HEK293T (cell line): Measurements from ENCODE around the gene SEL1L3.

Source experiments
- BHLHE40 ChIP-seq: fragments of 450-650 bp; IDR thresholded peaks from 2 replicates; pipeline ENCODE4 v1.6.1; 2016; ENCODE audit warnings: mild to moderate bottlenecking, moderate library complexity, borderline replicate concordance
- FOXA1 ChIP-seq: fragments of 450-650 bp; IDR thresholded peaks from 2 replicates; pipeline ENCODE4 v1.6.1; 2016; ENCODE audit warnings: mild to moderate bottlenecking
- FOXM1 ChIP-seq: fragments of 450-650 bp; IDR thresholded peaks from 2 replicates; pipeline ENCODE4 v1.6.1; 2017; ENCODE audit warnings: mild to moderate bottlenecking, borderline replicate concordance
- HDGF ChIP-seq: fragments of 450-650 bp; IDR thresholded peaks from 2 replicates; pipeline ENCODE4 v1.6.1; 2017; ENCODE audit warnings: antibody characterized with exemption, borderline replicate concordance
- NFRKB ChIP-seq: fragments of 450-650 bp; IDR thresholded peaks from 2 replicates; pipeline ENCODE4 v1.6.1; 2016; ENCODE audit warnings: mild to moderate bottlenecking, moderate library complexity
- PKNOX1 ChIP-seq: fragments of 450-650 bp; IDR thresholded peaks from 2 replicates; pipeline ENCODE4 v1.6.1; 2016
- SUZ12 ChIP-seq: fragments of 450-650 bp; IDR thresholded peaks from 2 replicates; pipeline ENCODE4 v1.6.1; 2016; ENCODE audit warnings: mild to moderate bottlenecking
- ZNF384 ChIP-seq: fragments of 450-650 bp; IDR thresholded peaks from 2 replicates; pipeline ENCODE4 v1.6.1; 2016

GRCh38 chr4:25856756-25857155 is 6.0 kb downstream of the SEL1L3 start:
- TF ChIP-seq HDGF (no peak), ZNF384 (no peak), FOXA1 (no peak), SUZ12 (no peak), PKNOX1 (no peak), BHLHE40 (no peak), NFRKB (no peak), FOXM1 (no peak)
